Endometrial microvascular endothelial cells (primary cell): Measurements from ENCODE around the gene HELT. TPM values are rescaled to one million over a fixed set of nuclear protein-coding genes. Genes with fewer than 3 reads are reported as not detected.
"Not testable (repeated sequence)": the region's sequence is repeated elsewhere in the genome, so short reads cannot be mapped to it uniquely, and the experiment has no call there.

ENCODE experiments used
- in situ Hi-C: cut with HindIII; loops from 2 replicates; pipeline ENCODE4 v1.10.0; 2017; ENCODE audit warnings: low sequenced_read_pairs, low pct_unique_long_range_greater_than_20kb; ENCODE audit errors: inconsistent ontology term
- total RNA-seq: library from RNA; depleted of rRNA; stranded (reverse); fragments of >200 nt; gene quantifications from one replicate; pipeline ENCODE4 v1.2.3, GENCODE V29; 2015; ENCODE audit errors: inconsistent ontology term

Gene HELT
- total RNA-seq, 1 donor from 2014 or later = not detected

DNA sequence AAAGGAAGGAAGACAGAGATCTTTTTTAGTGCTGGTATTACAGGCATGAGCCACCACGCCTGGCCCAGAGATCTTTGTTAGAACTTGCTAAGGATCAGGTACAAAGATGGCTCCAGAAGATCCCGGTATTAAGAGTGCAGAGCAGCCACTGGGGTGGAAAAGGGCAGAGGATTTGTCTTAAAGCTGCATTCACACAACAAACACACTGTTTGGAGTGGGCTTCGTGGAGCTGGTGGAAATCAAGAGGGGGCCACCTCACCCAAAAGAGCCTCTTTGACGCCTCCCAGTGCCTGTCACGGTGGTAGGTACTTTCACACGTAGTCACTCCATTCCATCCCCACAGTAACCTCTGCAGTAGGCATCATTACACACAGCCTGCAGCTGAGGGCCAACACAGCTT is 13.3 kb downstream of the HELT start:
- in situ Hi-C loops = no loop called here

DNA sequence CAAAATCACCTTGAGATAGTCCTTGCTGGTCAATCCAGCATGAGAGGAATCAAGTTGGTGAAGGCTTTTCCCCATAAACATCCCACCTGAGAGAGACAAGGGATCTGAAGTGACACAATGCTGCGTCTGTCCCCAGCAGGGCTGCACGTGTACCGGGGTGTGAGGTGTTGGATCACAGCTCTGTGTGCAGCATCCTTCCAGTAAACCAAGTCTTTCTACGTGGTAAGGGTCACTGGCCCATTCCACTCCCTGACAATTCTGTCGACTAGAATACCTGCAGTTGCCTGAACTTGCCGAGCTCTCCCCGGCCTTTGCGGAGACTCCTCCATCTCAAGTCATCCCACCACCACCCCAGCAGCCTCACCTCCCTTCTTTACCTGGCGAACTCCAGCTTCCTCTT is 14.8 kb downstream of the HELT start:
- in situ Hi-C loops = no loop called here

DNA sequence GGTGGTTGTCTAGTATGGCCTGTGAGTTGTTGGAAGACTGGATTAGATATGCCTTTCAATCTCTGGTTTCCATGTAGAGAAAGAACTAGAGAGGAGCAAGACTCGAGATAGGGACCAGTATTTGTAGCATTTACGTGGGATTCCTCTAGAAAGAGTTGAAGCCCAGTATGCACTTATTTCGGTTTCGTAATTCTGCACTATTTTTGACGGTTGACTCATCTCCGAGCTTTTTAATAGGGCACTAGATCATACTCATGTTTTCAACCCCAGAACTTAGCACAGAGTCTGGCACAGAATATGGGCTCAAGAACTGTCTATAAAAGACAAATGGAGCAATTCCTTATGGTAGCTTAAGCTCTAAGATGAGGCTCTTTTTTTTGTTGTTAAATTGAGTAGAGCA is 15.7 kb downstream of the HELT start:
- in situ Hi-C loops = no loop called here

DNA sequence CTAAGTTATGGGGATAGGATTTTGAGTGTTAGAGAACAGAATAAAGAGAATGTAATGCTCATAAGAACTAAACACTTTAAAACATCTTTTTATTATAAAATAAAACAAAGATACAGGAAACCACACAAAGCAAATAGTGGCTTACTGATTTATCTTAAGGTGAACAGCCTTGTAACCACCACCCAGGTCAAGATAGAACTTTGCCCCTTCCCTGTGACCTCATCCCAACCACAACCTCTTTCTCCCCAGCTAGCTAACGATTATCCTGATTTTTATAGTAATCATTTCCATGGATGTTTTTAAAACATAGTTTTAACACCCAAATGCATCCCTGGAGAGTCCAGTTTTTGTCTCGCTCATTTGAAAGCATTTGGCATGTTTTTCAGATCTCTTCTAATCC is 17.0 kb downstream of the HELT start:
- in situ Hi-C loops = no loop called here

DNA sequence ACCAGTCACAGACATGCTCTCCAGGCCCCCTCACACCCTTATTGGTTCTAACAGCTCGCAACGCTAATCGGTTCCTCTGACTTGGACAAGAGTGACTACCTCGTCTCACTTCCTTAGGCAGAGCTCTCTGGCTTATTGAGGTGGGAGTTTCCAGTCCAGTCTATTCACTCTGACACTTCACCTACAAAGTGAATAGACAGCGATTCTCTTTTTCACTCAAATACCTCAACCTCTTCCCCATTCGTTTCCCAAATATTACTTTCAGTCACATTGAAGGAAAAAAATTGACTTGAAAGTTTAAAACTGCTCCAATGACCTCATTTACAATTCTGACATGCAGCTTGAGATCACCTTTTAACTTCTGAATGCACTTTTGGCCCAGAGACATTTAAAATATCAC is 17.7 kb downstream of the HELT start:
- in situ Hi-C loops = no loop called here

DNA sequence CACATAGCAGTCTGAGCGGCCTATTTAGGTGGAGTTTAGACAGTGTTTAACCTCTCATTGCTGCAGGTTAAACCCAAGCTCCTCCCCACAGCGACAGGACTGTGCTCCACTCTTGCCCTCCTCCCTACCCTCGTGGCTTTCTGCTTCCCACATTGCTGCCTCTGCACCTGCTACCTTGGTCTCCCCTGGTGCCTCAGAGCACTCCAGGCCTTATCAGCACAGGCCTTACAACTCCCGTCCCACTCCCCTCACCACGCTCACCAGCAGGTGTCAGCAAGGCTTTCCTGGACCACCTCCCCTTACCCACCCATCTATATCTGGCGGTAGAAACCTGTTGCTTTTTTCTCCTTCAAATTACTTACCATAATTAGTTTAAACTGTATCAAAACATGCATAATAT is 18.6 kb downstream of the HELT start:
- in situ Hi-C loops = no loop called here

DNA sequence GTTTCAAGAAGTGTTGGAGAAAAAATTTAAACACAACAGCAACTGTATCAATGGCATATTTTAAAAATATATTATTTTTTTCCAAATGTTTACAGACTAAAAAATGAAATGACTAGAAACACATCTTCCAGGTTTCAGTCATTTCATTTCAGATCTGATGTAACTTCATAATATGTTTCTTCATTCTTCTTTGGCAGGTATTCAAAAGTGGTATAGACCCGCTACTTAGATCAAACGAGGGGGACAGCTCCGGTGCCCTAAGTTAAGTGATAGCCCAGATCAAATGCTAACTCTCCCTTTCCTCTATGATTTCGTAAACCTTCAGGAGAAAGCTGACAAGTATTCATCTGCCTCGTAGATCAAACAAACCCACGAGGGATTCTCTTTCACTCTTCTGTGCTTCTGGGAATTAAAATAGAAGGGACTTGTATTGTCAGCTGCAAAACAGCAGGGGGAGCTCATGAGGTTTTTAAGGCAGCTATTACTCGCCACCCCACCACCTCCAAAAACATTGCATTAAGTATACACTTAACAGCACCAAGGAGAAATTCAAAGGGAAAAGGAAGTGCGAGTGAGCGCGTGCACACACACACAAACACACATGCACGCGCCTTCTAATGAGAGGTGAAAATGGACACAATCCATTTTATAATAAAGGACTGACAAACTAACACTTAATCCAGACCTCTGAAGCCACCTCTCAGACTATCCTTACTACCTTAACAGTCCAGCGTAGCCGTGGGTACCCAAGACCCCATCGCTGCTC is 21.4 kb downstream of the HELT start:
- in situ Hi-C loops = no loop called here

DNA sequence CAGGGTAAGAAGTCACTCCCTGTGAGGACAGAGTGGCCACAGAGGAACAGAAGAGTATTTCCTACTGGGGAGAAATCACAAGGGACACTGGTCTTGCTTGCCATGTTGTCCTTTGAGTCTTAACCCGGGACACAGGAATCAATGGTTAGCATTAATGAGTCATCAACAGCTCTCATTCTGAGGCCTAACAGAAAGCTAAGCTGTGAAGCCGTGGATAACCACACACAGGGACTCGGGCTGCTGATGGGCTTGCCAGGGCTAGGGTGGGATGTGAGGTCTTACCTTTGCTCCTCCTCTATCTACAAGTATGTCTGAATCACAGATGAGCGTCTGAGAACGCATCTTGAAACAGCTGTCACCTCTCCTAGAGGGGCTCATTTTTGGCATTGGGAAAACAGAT is 22.2 kb downstream of the HELT start:
- in situ Hi-C loops = no loop called here

DNA sequence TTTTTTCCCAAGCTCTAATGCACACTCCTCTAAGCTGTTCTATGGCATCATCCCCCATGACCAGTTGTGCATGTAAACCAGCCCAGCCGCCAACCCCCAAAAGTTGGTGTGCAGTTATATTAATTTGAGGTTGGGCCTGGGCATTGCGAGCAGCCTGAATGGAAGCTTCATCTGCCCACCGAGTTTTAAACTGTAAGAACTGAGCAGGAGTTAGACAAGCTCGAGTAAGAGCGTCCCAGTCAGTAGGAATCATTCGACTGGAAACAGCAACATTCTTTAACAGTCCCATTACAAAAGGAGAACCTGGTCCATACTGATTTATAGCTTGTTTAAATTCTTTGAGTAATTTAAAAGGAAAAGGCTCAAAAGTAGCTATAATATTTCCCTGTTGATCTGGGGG is 32.0 kb downstream of the HELT start:
- in situ Hi-C loops = not testable (repeated sequence)

DNA sequence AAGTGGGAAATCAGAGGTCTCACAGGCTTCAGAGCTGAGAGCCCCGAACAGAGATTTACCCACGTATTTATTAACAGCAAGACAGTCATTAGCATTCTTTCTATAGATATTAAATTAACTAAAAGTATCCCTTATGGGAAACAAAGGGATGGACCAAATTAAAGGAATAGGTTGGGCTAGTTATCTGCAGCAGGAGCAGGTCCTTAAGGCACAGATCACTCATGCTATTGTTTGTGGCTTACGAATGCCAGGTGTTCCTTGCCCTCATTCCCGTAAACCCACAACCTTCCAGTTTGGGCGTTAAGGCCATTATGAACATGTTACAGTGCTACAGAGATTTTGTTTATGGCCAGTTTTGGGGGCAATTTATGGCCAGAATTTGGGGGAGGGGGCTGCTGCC is 33.0 kb downstream of the HELT start:
- in situ Hi-C loops = not testable (repeated sequence)

DNA sequence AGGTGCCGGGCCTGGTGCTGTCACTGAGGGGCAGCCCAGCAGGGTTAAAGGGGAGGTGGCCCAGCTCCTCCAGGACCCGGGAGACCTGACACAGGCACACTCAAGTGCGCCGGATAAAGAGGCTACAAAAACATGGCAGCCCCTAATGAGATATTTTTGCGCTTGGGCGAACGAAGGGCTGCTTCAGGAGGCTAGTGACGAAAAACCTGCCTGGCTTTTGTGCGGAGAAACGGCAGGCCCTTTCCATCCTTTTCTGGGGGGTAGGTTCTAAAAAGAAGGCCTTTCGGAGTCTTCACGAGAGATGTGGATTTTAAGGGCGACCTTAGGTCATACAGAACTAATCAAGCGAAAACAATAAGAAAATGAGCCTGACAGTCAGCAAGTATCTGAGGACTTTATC is 35.5 kb downstream of the HELT start:
- in situ Hi-C loops = no loop called here

DNA sequence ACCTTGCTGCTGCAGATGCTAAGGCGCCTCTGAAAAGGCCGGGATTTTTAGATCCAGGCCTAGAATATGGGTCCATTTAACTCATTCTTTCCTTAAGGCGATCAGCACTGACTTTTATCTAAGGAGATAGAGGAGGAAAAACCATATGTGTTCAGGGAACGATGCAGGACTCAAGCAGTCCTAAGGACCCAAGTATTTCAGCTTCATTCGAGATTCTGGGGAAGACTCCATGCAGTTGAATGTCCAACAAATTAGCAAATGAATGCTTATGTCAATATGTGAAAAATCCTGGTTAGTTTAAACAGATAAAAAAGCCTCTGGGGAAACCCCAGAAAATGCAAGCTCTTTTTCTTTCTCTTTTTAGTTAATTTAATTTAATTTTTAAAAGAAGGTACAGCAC is 36.0 kb downstream of the HELT start:
- in situ Hi-C loops = no loop called here

DNA sequence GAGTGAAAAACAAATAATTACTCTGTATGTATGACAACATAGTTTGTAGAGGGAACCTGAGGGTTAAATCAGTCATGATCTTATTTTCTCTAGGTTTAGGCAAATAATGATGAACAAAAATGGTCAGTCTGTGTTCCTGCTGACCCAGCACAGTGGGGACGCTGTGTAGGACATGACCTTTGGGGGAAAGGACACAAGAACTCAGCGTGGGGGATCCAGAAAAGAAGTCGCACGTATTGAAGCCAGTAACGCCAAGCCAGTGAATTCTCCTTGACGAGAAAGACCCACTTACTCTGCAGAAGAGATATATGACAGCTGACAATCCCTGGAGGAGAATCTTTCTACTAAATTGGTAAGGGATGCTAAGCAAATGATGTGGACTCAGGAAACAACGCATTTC is 36.6 kb downstream of the HELT start:
- in situ Hi-C loops = no loop called here

DNA sequence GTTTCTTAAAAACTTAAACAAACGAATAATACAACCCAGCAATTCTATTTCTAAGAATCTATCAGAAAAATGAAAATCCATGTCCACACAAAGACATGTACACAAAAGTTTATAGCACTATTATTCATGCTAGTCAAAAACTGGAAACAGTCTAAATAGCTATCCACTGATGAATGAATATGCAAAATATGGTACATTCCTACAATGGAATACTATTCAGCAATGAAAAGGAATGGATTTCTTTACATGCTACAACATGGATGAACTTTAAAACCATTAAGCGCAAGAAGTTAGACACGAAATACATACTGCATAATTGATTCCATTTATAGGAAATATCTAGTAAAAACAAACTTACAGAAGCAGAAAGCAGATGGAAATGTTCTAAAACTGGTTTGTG is 43.3 kb downstream of the HELT start:
- in situ Hi-C loops = no loop called here

DNA sequence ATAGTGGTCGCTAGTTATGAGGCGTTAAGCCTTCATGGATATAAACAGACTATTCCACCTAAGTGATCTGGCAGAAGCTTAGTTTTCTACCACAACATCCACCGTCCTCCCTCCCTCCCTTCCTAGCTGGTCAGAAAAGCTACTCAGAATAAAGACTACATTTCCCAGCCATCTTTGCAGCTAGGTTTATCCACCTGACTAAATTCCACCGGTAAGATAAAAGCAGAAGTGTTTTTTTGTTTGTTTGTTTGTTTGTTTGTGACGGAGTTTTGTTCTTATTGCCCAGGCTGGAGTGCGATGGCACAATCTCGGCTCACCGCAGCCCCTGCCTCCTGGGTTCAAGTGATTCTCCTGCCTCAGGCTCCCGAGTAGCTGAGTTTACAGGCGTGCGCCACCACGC is 44.3 kb downstream of the HELT start:
- in situ Hi-C loops = no loop called here

DNA sequence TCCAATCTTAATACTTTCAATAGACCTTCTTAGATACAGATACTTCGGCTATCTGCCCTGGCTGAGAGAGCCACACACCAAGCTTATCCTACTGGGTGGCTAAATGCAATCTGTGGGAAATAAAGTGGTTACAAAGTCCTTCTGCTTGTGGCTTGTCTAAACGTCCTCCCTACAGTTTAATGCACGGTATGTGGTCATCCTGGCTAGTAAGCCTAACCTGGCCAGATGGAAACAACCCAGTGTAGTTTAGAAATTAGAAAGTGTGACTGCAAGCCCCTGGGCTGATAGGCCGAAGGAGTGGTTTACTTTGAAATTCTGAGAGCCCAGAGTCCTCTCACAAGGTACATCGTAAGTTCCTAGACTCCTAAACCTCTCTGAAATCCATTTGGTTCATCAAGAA is 47.9 kb downstream of the HELT start:
- in situ Hi-C loops = no loop called here

DNA sequence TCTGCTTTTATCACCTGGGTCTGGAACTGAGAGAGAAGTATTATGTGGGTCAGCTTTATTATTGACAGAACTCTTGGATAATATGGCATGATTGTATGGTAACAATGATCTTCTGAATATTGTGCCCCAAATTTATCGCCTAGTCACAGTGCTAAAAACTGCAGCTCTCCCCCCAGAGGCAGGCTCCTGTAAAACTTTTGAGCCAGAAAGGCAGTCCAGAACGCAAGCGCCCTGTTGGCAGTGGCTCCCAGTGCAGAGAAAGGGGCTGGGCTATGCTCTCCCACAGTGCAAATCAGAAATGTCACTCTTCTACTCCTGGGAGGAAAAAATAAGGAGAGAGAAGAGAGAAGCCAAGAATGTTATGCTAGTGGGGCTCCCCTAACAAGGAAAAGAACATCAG is 50.5 kb downstream of the HELT start:
- in situ Hi-C loops = no loop called here

Other genes starting within 250 kb of the HELT start
- gene ACSL1, start 192.5 kb upstream of the HELT start, total RNA-seq = 19.0 TPM
- gene SLC25A4, start 124.8 kb downstream of the HELT start, total RNA-seq = 14.4 TPM
- 37.3 TPM for gene CFAP97, start 185.5 kb downstream of the HELT start, total RNA-seq
- gene SNX25, start 191.1 kb downstream of the HELT start, total RNA-seq = 13.7 TPM